OCI-LY7 (cell line): ENCODE data around the gene SSTR5. TPM values are rescaled to one million over a fixed set of nuclear protein-coding genes. Genes with fewer than 3 reads are reported as not detected.

Experiments
- BruUV-seq: library from RNA; stranded (reverse); fragments of 400-500 nt; replicated peaks from 2 replicates; lab custom pipeline; 2021; lab: Mats Ljungman, UMichigan
- CTCF ChIA-PET: fragments of 300-600 bp; sonication (Branson Sonifier 250); formaldehyde crosslinking; loops from one replicate; lab custom pipeline; 2022; ENCODE audit warnings: antibody characterized with exemption; ENCODE audit not compliant: unreplicated experiment; lab: Charles Lee
- POLR2A ChIA-PET: fragments of 300-600 bp; sonication (Branson Sonifier 250); formaldehyde crosslinking; loops from one replicate; lab custom pipeline; 2022; ENCODE audit warnings: antibody characterized with exemption; lab: Charles Lee
- DNase-seq: peaks from one replicate; pipeline ENCODE4 v3.0.0-alpha.2; 2015; ENCODE audit warnings: low spot score
- H2AFZ ChIP-seq: fragments of 200-600 bp; sonication (generic), shearing (Covaris generic); 2 replicates; pipeline ENCODE4 v1.6.1; 2014; ENCODE audit warnings: mild to moderate bottlenecking, antibody characterized with exemption, low read length, moderate library complexity
- H3K27ac ChIP-seq: fragments of 200-600 bp; sonication (generic); 2 replicates; pipeline ENCODE4 v1.5.1; 2014; ENCODE audit warnings: mixed run types, low read depth, mild to moderate bottlenecking, moderate library complexity, low read length, inconsistent platforms; ENCODE audit not compliant: poor library complexity, severe bottlenecking
- H3K36me3 ChIP-seq: fragments of 200-600 bp; sonication (generic); 2 replicates; pipeline ENCODE4 v1.6.1; 2014; ENCODE audit warnings: mild to moderate bottlenecking, antibody characterized with exemption, low read length, moderate library complexity, mixed read lengths; ENCODE audit not compliant: insufficient read depth
- H3K4me1 ChIP-seq: fragments of 200-600 bp; sonication (generic); 2 replicates; pipeline ENCODE4 v1.5.1; 2014; ENCODE audit warnings: mild to moderate bottlenecking, low read length; ENCODE audit not compliant: insufficient read depth, poor library complexity, severe bottlenecking
- H3K4me2 ChIP-seq: fragments of 200-600 bp; sonication (generic); 2 replicates; pipeline ENCODE4 v1.6.1; 2014; ENCODE audit warnings: mild to moderate bottlenecking, low read length
- H3K4me3 ChIP-seq: fragments of 200-600 bp; sonication (generic); 2 replicates; pipeline ENCODE4 v1.5.1; 2014; ENCODE audit warnings: mild to moderate bottlenecking, low read depth, low read length; ENCODE audit not compliant: poor library complexity, severe bottlenecking
- H3K79me2 ChIP-seq: fragments of 200-600 bp; sonication (generic); 2 replicates; pipeline ENCODE4 v1.6.1; 2016; ENCODE audit warnings: low read depth, mild to moderate bottlenecking, low read length, moderate library complexity, mixed read lengths; ENCODE audit not compliant: insufficient read depth
- H3K9me2 ChIP-seq: fragments of 200-600 bp; sonication (generic); 2 replicates; pipeline ENCODE4 v1.6.1; 2016; ENCODE audit warnings: mild to moderate bottlenecking, low read length, mixed read lengths; ENCODE audit not compliant: insufficient read depth
- H3K9me3 ChIP-seq: fragments of 200-600 bp; sonication (generic); 2 replicates; pipeline ENCODE4 v1.6.1; 2014; ENCODE audit warnings: mild to moderate bottlenecking, mixed run types, low read length, mixed read lengths
- H4K20me1 ChIP-seq: fragments of 200-600 bp; sonication (generic); 2 replicates; pipeline ENCODE4 v1.6.1; 2014; ENCODE audit warnings: mild to moderate bottlenecking, antibody characterized with exemption, low read length, moderate library complexity, mixed read lengths; ENCODE audit not compliant: insufficient read depth
- EZH2phosphoT487 ChIP-seq: fragments of 200-600 bp; sonication (generic); IDR thresholded peaks from 2 replicates; pipeline ENCODE4 v1.6.1; 2018; ENCODE audit warnings: low read depth, borderline replicate concordance, mild to moderate bottlenecking, mixed run types, antibody characterized with exemption, low read length, moderate library complexity, mixed read lengths
- intact Hi-C: fragments of 100-400 bp; cut with micrococcal nuclease; formaldehyde crosslinking; loops from one replicate; pipeline ENCODE4 v1.10.0; 2022; ENCODE audit not compliant: unreplicated experiment
- total RNA-seq, 2 experiments: library from RNA; depleted of rRNA in 1 of 2; stranded (reverse); fragments of >200 nt in 1 of 2; shearing (Covaris generic) in 1 of 2; gene quantifications; 2 replicates each; pipeline ENCODE4 v1.2.3, GENCODE V29; 2014 to 2022
- TF ChIP-seq, protein P1 (sequence below): fragments of 200-600 bp; sonication (generic); conservative IDR thresholded peaks from 2 replicates; pipeline ENCODE4 v1.5.1; 2014; ENCODE audit warnings: mild to moderate bottlenecking, antibody characterized with exemption, low read length, moderate library complexity, mixed read lengths

Gene SSTR5
- total RNA-seq, 2 experiments from 2014 or later, result not detected

DNA sequence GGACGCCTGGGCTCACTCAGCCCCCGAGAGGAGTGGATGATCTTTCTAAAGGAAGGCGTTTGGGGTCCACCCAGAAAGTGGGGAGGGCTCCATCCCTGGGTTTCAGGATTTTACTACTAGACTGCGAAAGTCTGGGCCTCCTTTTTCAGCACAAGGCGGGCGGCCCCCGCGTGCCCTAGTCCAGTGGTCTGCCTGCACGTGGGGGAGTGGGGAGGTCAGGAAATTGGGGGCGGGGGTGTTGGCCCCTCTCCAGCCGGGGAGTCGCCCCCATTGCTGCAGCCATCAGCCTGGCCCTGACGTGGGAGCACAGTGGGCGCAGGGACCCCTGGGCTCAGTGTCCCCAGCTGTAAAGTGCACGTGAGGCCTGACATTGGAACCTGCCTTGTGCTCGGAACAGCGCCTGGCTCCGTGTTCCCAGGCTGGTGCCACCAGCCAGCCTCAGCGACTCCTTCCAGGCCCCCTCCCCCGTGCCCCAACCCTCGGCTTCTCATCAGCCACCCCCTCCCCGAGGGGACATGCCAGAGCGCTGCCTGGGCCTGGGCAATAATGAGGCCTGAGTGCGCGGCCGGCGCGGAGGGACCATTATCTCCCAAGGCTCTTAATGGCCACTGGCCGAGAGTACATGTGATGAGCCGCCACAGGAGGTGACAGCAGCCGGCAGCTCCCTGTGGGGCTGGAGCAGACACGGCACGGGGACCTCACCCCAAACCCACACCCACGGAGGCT is 25.9 kb downstream of the SSTR5 start:
- no peaks in the 10 kb centered on the region for H4K20me1 ChIP-seq
- H3K9me2 ChIP-seq, result no peaks in the 10 kb centered on the region
- no peaks in the 10 kb centered on the region for H3K79me2 ChIP-seq
- H3K9me3 ChIP-seq, result no peaks in the 10 kb centered on the region
- no peak overlapping the region for H3K27ac ChIP-seq
- H3K4me2 ChIP-seq, result no peak overlapping the region
- no peak overlapping the region for H2AFZ ChIP-seq
- ChIA-PET POLR2A (interaction anchor here (0.5 kb wide), 1 partner anchor 171 kb away, joined by 3 read pairs; no protein-coding TSS in a partner anchor), CTCF (no interaction called here)
- intact Hi-C loops, result no loop called here
- no TSS peak for BruUV-seq
- no peak overlapping the region for H3K4me3 ChIP-seq
- H3K4me1 ChIP-seq, result no peaks in the 10 kb centered on the region
- no peak for DNase-seq
- no peaks in the 10 kb centered on the region for H3K36me3 ChIP-seq
- TF ChIP-seq, protein P1, sequence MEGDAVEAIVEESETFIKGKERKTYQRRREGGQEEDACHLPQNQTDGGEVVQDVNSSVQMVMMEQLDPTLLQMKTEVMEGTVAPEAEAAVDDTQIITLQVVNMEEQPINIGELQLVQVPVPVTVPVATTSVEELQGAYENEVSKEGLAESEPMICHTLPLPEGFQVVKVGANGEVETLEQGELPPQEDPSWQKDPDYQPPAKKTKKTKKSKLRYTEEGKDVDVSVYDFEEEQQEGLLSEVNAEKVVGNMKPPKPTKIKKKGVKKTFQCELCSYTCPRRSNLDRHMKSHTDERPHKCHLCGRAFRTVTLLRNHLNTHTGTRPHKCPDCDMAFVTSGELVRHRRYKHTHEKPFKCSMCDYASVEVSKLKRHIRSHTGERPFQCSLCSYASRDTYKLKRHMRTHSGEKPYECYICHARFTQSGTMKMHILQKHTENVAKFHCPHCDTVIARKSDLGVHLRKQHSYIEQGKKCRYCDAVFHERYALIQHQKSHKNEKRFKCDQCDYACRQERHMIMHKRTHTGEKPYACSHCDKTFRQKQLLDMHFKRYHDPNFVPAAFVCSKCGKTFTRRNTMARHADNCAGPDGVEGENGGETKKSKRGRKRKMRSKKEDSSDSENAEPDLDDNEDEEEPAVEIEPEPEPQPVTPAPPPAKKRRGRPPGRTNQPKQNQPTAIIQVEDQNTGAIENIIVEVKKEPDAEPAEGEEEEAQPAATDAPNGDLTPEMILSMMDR, result no peak
- no peak for TF ChIP-seq EZH2phosphoT487

DNA sequence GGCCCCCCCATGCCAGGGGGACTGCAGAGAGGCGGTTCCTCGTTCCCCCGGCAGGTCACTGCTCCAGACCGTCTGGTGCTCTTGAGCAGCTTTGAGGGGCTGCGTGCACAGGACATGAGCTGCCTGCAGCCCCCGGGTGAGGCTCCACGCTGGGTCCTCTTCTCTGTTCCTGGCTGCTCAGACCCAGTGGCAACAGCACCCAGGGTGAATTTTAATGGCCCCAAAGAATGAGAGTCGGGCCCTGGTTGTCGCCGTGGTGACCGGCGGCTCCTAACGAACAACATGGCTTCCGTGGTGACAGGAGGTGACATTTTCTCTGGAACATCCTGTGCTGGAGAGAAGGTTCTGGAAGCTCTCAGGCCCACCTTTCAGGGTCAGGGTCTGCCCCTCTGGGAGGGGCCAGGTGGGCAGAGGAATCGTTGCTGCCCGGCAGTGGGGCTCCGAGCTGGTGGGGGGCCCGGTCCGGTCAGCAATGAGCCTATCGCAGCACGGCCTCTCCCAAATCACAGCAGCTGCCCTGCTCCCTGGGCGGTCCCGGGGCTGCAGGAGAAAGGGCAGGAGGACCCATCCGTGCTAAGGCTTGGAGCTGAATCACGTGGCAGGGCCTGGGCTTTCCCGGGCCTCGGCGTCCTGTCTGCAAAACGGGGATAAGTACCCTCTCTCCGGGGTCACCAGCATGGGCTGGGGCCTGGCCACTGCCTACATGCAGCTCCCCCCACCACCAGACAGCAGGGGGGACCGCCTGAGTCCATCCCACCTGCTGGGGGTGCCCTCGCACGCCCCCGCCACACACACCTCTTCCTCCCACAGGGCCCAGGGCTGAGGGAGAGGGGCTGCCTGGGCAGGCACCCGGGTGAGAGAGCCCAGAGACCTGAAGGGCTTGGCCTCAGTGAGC is 26.9 kb downstream of the SSTR5 start:
- ChIA-PET POLR2A (interaction anchor here (0.5 kb wide), 1 partner anchor 326 kb away, joined by 3 read pairs; no protein-coding TSS in a partner anchor), CTCF (no interaction called here)
- no peaks in the 10 kb centered on the region for H3K36me3 ChIP-seq
- no peak for DNase-seq
- H3K79me2 ChIP-seq, result no peaks in the 10 kb centered on the region
- no peak overlapping the region for H3K27ac ChIP-seq
- H3K9me3 ChIP-seq, result no peaks in the 10 kb centered on the region
- H3K4me2 ChIP-seq, result no peak overlapping the region
- no peak overlapping the region for H3K4me3 ChIP-seq
- H3K9me2 ChIP-seq, result no peaks in the 10 kb centered on the region
- no peaks in the 10 kb centered on the region for H4K20me1 ChIP-seq
- TF ChIP-seq, protein P1, result no peak
- no peak for TF ChIP-seq EZH2phosphoT487
- no TSS peak for BruUV-seq
- intact Hi-C loops, result no loop called here
- no peaks in the 10 kb centered on the region for H3K4me1 ChIP-seq
- no peak overlapping the region for H2AFZ ChIP-seq
